ENCODE data around the gene ZNF341. TPM values are rescaled to one million over a fixed set of nuclear protein-coding genes. Genes with fewer than 3 reads are reported as not detected.
A peak's percentile ranks its signal among the peaks of the same experiment; 100 is the strongest.

The ZNF341 gene
- total and polyA plus RNA-seq, 9 of the 15 experiments (the other 6 are each of a cell fraction or from before 2014, with no cell fraction given), result 0.08 to 2.6 (median 1.0) TPM

GRCh38 chr20:33787253-33787891 lies 55.6 kb downstream of the ZNF341 start:
- 37% methylated on average over 9 of the region's 9 CpGs for WGBS (ENCODE audit: insufficient coverage, low coverage, missing lambda C conversion rate)
- Histone ChIP-seq H3K79me2 (ENCODE audit: control insufficient read depth, insufficient read depth, low read length) (no peaks in the 10 kb centered on the region), H3K9ac (ENCODE audit: insufficient read depth in 1 of 2, low read depth in 2 of 2, low read length in 2 of 2) (peak overlapping the region in 1 of 2 experiments; percentile 37; a peak in 1 of 4 replicates), H3K4me1 (replicated peaks in 1 of 2; ENCODE audit: control insufficient read depth in 2 of 2, insufficient read depth in 2 of 2, low read length in 2 of 2) (peaks cover 4 to 13% of the 10 kb centered on the region in 2 experiments; a peak in 3 of 5 replicates), H3K27me3 (ENCODE audit: control insufficient read depth in 2 of 2, insufficient read depth in 2 of 2, low read length in 2 of 2) (no peaks in the 10 kb centered on the region), H3K4me2 (ENCODE audit: insufficient read depth, low read length) (no peak overlapping the region), H4K20me1 (replicated peaks; ENCODE audit: control insufficient read depth, insufficient read depth, low read length) (no peaks in the 10 kb centered on the region), H3K9me3 (replicated peaks; ENCODE audit: control insufficient read depth, insufficient read depth, low read depth, low read length) (no peaks in the 10 kb centered on the region), H3K4me3 (no peak overlapping the region), H3K9me1 (ENCODE audit: control insufficient read depth, insufficient read depth, low read length) (no peaks in the 10 kb centered on the region), H2AFZ (ENCODE audit: low read depth, low read length) (peak overlapping the region; percentile 68), H3K27ac (ENCODE audit: extremely low read depth, low read depth, low read length) (no peak overlapping the region), H3K36me3 (ENCODE audit: control insufficient read depth, insufficient read depth, low read length) (no peaks in the 10 kb centered on the region)
- BruUV-seq (replicated peaks), result no TSS peak
- ChIA-PET POLR2A (interaction anchor here (0.7 kb wide), 1 partner anchor 458 kb away, joined by 3 read pairs; no protein-coding TSS in a partner anchor), CTCF (ENCODE audit: low intra/inter-chr PET ratio) (no interaction called here)
- in situ Hi-C loops (cut with MboI) (no loop called here), intact Hi-C loops (cut with micrococcal nuclease) (no loop called here)
- FAIRE-seq, result no peak
- DNase-seq (ENCODE audit: extremely low read depth in 1 of 4, low spot score in 3 of 4), result peak in 1 of 4 experiments; percentile 21
- ATAC-seq, result no peak; the same call in 2 of the 3 replicates
- TF ChIP-seq ZBTB33 (CRISPR knock-in tag; IDR thresholded peaks at IDR 0.05), result peak; percentile 93
- no peak for TF ChIP-seq CHCHD3 (CRISPR knock-in tag; IDR thresholded peaks at IDR 0.05)
- no peak for TF ChIP-seq MYC (IDR thresholded peaks at IDR 0.05; ENCODE audit: low read depth, low read length)
- no peak for TF ChIP-seq MYC (CRISPR knock-in tag; IDR thresholded peaks at IDR 0.05; ENCODE audit: borderline replicate concordance, low read depth)
- TF ChIP-seq MEF2D (tag; conservative IDR thresholded peaks at IDR 0.05; ENCODE audit: low read depth), result no peak

All from K562 (cell line).